Measurements from ENCODE around the gene SYP. TPM values are rescaled to one million over a fixed set of nuclear protein-coding genes. Genes with fewer than 3 reads are reported as not detected.
A peak's percentile ranks its signal among the peaks of the same experiment; 100 is the strongest.

SYP gene
- total and polyA plus RNA-seq, 10 donors, result 0.48 to 3.6 (median 1.5) TPM

GRCh38 chrX:49162620-49163019 is 37.4 kb downstream of the SYP start, which contains the start of gene MAGIX:
MAGIX (plus strand) TSS chrX:49162758; CDS start chrX:49162890, 132 bp downstream.
- peak; percentile 78 for DNase-seq
- H3K36me3 ChIP-seq, result no peaks in the 10 kb centered on the region
- H3K27ac ChIP-seq, result peak within 1 kb of the TSS; percentile 63 to 97 (median 90)
- H3K9me3 ChIP-seq, result no peaks in the 10 kb centered on the region
- WGBS, 5 donors, result 83 to 89% (median 89%) methylated on average over 22 to 28 of the region's 28 CpGs
- intact Hi-C loops (cut with DNase I; ENCODE audit: low total_unique reads), result no loop called here
- H3K4me3 ChIP-seq, result peak within 1 kb of the TSS in 6 of 8 donors; percentile 9 to 66 (median 32)
- peaks cover 0 to 36% (median 12%) of the 10 kb centered on the region in 6 donors for H3K4me1 ChIP-seq
- TF ChIP-seq POLR2AphosphoS5 (IDR thresholded peaks at IDR 0.05), result no peak
- TF ChIP-seq, protein P1, sequence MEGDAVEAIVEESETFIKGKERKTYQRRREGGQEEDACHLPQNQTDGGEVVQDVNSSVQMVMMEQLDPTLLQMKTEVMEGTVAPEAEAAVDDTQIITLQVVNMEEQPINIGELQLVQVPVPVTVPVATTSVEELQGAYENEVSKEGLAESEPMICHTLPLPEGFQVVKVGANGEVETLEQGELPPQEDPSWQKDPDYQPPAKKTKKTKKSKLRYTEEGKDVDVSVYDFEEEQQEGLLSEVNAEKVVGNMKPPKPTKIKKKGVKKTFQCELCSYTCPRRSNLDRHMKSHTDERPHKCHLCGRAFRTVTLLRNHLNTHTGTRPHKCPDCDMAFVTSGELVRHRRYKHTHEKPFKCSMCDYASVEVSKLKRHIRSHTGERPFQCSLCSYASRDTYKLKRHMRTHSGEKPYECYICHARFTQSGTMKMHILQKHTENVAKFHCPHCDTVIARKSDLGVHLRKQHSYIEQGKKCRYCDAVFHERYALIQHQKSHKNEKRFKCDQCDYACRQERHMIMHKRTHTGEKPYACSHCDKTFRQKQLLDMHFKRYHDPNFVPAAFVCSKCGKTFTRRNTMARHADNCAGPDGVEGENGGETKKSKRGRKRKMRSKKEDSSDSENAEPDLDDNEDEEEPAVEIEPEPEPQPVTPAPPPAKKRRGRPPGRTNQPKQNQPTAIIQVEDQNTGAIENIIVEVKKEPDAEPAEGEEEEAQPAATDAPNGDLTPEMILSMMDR (IDR thresholded peaks at IDR 0.05 in 8 of 11, conservative IDR thresholded peaks at IDR 0.05 in 3 of 11), result no peak
- TF ChIP-seq POLR2A (IDR thresholded peaks at IDR 0.05), result no peak
- H3K27me3 ChIP-seq (replicated peaks in 1 of 7), result no peaks in the 10 kb centered on the region

GRCh38 chrX:49161632-49162031 is 38.4 kb downstream of the SYP start:
- H3K27ac ChIP-seq, result no peak overlapping the region
- no peaks in the 10 kb centered on the region for H3K9me3 ChIP-seq
- H3K4me1 ChIP-seq, result peaks cover 0 to 26% (median 8%) of the 10 kb centered on the region in 6 donors
- DNase-seq, result peak; percentile 30
- TF ChIP-seq, protein P1 (IDR thresholded peaks at IDR 0.05 in 8 of 11, conservative IDR thresholded peaks at IDR 0.05 in 3 of 11), result no peak
- TF ChIP-seq POLR2AphosphoS5 (IDR thresholded peaks at IDR 0.05), result no peak
- TF ChIP-seq POLR2A (IDR thresholded peaks at IDR 0.05), result no peak
- no peaks in the 10 kb centered on the region for H3K36me3 ChIP-seq
- H3K4me3 ChIP-seq, result no peak overlapping the region
- no peaks in the 10 kb centered on the region for H3K27me3 ChIP-seq (replicated peaks in 1 of 7)
- intact Hi-C loops (cut with DNase I; ENCODE audit: low total_unique reads), result no loop called here
- WGBS, 5 donors, result 82 to 94% (median 86%) methylated on average over 5 of the region's 5 CpGs

GRCh38 chrX:49160908-49161307 is 39.1 kb downstream of the SYP start:
- DNase-seq, result no peak
- intact Hi-C loops (cut with DNase I; ENCODE audit: low total_unique reads), result no loop called here
- Histone ChIP-seq H3K4me1 (peaks cover 0 to 20% (median 7%) of the 10 kb centered on the region in 6 donors), H3K27ac (no peak overlapping the region), H3K36me3 (no peaks in the 10 kb centered on the region), H3K27me3 (replicated peaks in 1 of 7) (no peaks in the 10 kb centered on the region), H3K4me3 (no peak overlapping the region), H3K9me3 (no peaks in the 10 kb centered on the region)
- TF ChIP-seq POLR2A (IDR thresholded peaks at IDR 0.05) (no peak), POLR2AphosphoS5 (IDR thresholded peaks at IDR 0.05) (no peak)
- TF ChIP-seq, protein P1 (IDR thresholded peaks at IDR 0.05 in 8 of 11, conservative IDR thresholded peaks at IDR 0.05 in 3 of 11), result no peak
- 91 to 97% (median 95%) methylated on average over 2 of the region's 2 CpGs for WGBS, 5 donors

DNA sequence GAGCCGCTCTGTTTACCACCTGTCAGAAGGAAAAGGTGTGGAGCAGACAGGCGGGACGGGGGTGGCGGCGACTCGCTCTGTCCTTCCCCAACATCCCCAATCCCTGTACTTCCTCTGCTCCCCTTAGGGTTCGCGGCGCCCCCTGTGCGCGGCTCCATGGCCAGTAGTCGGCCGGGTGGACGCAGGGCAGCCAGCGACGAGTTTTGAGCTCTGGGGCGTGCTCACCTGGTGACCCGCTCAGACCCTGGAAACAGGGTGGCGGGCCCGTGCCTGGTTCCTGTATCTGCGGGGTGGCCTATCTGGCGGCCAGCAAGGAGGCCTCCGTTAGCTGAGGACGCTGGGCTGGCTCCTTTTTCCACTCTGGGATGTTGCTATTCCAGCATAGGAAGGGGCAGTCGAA is 42.8 kb downstream of the SYP start:
- H3K36me3 ChIP-seq, result no peaks in the 10 kb centered on the region
- no peaks in the 10 kb centered on the region for H3K9me3 ChIP-seq
- H3K4me3 ChIP-seq, result no peak overlapping the region
- H3K27me3 ChIP-seq (replicated peaks in 1 of 7), result no peaks in the 10 kb centered on the region
- no peak for DNase-seq
- peaks cover 0 to 12% (median 6%) of the 10 kb centered on the region in 6 donors for H3K4me1 ChIP-seq
- 83 to 90% (median 87%) methylated on average over 16 to 24 of the region's 25 CpGs for WGBS, 5 donors
- intact Hi-C loops (cut with DNase I; ENCODE audit: low total_unique reads), result no loop called here
- H3K27ac ChIP-seq, result no peak overlapping the region
- no peak for TF ChIP-seq POLR2A (IDR thresholded peaks at IDR 0.05)
- TF ChIP-seq, protein P1 (IDR thresholded peaks at IDR 0.05 in 8 of 11, conservative IDR thresholded peaks at IDR 0.05 in 3 of 11), result no peak

All from spleen (tissue), 11 donors.